GM18498 (cell line): ENCODE measurements around the gene GFY.
"Not testable (repeated sequence)": the region's sequence is repeated elsewhere in the genome, so short reads cannot be mapped to it uniquely, and the experiment has no call there.

Experiments
- ATAC-seq: cut with Tn5 transposase; IDR thresholded peaks from one replicate; pipeline ENCODE4 v1.9.1; 2021; ENCODE audit warnings: mild to moderate bottlenecking, moderate library complexity; ENCODE audit not compliant: unreplicated experiment

Gene GFY

DNA sequence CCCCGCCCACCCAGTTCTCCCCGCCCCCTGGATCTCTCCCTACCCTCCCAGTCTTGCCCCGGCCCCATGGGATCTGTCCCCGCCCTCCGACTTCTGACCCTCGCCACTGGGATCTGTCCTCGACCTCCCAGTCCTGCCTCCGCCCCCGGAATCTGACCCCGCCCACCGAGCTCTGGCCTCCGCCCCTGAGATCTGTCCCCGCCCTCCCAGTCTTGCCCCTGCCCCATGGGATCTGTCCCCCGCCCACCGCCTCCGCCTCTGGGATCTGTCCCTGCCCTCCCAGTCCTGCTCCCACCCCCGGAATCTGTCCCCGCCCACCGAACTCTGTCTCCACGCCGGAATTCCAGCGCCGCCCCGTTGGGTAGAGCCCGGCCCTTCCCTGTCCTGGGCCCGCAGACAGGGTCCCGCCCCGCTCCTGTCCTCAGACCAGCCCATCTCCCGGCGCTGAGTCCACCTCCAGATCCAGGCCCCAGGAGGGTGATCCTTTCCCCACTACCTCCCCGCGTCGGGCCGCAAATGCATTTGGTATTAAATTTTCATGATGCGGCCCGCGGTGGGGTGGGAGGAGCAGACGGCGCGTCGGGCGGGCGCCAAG is 17.7 kb downstream of the GFY start:
- ATAC-seq, result peak; percentile 22

DNA sequence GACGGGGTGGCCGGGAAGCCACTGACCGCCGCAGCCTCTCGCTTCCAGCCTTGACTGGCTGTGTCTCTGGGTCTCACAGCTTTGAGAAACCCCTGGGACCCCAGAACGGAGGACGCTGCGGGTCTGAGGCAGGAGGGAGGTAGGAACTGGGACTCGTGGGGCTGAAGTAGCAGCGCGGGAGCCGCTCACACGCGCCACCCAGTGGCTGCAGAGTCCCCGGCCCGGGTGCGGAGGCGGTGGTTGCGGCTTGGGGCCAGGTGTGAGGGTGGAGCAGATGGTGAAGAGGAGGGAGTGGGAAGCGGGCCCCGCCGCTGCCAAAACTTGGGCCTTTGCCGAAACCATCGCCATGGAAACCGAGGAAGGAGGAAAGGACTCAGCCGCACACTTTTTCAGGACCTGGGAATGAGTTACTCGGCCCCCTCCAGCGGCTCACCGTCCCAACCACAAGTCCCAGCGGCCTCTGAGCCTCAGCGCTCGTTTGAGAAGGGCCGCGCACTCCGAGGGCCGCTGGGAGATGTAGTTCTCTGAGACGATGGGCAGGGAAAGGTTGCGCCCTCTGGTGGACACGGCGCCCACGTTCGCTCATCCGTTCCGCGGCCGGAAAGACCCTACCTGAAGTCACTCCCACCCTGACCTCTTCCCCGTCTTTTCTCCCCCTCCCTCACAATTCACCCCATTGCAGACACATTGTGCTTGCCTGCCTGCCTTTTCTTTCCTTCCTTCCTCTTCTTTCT is 18.3 kb downstream of the GFY start:
- ATAC-seq, result peak; percentile 81

DNA sequence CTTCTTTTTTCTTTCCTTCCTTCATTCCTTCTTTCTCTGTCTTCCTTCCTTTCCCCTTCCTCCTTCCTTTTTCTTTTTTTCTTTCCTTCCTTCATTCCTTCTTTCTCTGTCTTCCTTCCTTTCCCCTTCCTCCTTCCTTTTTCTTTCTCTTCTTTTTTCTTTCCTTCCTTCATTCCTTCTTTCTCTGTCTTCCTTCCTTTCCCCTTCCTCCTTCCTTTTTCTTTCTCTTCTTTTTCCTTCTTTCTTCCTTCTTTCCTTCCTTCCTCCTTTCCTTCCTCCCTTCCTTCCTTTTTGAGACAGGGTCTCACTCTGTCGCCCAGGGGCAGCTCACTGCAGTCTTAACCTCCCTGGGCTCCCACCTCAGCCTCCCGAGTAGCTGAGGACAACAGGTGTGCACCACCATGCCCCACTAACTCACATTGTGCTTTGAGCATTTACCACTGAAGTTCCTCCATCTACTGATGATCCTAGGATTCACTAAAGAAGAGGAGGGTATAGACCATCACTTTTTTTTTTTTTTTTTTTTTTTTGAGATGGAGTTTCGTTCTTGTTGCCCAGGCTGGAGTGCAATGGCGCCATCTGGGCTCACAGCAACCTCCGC is 19.0 kb downstream of the GFY start:
- ATAC-seq, result not testable (repeated sequence)

DNA sequence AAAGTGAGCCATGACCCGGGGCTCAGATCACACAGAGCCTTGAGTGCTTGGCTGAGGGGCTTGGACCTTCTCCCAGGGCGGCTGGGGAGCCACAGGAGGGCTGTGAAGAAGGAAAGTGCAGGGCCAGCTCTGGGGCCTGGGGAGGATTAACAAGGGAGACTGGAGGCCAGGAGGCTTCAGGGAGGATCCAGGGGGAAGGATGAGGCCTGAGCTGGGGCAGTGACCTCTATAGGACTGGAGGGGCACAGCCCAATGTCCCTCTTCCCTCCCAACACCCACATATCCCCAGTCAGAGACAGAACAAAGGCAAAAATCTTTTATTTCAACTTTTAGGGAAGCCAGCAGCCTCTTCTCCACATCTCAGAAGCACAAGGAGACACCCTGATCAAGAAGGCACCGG is 20.8 kb downstream of the GFY start:
- no peak for ATAC-seq

DNA sequence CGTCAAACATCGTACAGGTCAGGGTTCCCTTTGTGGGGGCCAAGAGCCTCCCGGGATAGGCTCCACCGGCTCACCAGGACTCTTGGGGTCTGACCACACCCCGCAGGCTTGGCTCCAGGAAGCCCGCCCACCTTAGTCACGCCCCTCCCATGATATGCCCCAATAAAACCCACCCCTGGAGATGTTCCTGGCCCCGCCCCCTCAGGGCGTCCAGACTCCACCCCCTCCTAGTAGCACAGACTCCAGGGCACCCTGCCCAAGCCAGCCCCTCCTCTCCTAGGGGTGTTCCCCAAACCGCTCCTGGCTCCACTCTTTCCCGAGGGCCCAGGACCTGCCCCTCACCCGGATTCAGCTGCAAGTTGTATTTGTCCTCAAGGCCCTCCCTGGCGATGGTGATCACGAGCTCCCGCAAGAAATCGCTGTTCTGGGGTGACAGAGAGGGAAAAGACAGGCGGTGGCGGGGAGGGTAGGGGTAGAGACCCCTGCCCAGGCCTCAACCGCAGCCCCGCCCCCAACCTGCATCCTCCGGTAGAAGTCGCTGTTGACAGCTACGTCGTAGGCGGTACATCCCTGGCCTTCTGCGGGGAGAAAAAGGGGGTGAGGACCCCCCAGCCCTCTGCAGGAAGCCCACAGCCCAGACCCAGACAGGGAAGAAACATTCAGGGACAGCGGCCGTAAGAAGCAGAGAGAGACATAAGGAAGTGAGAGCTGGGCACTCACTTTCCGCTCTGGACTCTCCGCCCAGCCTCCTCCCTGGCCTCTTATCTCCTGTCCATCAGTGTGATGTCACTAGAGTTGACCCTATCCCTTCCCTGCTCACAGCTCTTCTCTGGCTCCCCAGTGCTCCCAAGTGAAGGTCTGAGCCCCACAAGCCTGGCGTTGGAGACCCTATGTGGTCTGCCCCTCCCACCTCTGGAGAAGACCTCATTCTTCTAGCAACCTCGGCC is 22.6 kb downstream of the GFY start:
- no peak for ATAC-seq

DNA sequence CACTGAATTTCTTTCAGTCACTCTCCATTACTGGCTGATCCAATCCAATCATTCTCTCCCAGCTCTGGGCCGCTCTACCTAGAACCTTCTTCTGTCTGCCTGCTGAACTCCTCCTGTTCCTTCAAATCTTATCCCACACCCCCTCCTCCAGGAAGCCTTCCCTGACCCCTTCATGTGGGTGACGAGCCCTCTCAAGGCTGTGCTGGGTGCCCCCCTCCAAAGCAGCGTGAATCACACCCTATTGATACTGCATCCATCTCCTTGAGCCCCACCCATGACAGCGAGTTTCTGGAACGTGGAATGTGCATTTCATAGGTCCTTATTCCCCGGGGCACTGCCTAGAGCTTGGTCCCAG is 23.2 kb downstream of the GFY start:
- ATAC-seq, result no peak

DNA sequence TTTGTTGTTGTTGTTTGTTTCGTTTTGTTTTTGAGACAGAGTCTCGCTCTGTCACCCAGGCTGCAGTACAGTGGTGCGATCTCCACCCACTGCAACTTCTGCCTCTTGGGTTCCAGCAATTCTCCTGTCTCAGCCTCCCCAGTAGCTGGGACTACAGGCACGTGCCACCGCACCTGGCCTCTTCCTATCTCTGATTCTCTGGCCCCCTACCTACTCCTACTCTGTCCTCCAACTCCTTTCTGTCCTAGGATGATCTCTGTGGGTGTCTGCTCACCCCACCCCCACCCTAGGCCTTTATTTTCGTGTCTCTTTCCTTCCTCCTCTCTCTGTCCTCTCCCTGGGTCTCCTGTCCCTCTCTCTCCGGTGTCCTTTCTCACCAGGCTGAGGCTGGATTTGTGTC is 25.2 kb downstream of the GFY start:
- ATAC-seq, result no peak

DNA sequence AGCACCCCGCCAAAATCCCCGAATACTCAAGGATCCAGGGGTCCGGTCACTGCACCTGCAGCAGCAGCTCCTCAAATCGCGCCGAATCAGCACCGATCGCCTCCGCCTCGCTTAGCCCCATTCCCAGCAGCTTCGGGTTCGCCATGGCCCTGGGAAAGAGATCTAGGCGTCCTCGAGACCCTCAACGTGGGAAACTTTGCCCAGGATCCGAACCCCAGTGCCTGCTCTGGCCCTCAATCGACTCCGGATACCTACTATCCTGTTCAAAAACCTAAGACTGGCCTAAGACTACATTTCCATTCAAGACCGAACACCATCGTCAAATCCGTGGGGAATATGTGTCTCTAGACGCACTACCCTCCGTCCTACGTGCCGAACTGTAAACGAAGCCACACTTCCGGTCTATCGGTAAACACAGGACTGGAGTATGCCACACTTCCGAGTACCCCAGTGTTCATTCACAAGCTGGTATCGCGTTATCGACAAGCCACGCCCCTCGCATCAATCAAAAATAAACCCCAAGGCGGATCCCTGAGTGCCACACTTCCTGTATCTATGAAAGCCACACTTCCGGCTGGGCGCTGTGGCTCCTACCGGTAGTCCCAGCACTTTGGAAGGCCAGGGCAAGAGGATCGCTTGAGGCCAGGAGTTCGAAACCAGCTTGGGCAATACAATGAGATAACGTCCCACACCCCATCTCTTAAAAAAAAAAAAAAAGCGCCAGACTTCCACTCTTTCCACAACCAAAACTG is 26.4 kb downstream of the GFY start, which contains the start of gene PIH1D1:
Gene PIH1D1, minus strand, starts transcription at position 385 of the 752 bp plus-strand sequence. Its CDS starts 240 bp downstream, at position 145.
- ATAC-seq, result peak; percentile 64

DNA sequence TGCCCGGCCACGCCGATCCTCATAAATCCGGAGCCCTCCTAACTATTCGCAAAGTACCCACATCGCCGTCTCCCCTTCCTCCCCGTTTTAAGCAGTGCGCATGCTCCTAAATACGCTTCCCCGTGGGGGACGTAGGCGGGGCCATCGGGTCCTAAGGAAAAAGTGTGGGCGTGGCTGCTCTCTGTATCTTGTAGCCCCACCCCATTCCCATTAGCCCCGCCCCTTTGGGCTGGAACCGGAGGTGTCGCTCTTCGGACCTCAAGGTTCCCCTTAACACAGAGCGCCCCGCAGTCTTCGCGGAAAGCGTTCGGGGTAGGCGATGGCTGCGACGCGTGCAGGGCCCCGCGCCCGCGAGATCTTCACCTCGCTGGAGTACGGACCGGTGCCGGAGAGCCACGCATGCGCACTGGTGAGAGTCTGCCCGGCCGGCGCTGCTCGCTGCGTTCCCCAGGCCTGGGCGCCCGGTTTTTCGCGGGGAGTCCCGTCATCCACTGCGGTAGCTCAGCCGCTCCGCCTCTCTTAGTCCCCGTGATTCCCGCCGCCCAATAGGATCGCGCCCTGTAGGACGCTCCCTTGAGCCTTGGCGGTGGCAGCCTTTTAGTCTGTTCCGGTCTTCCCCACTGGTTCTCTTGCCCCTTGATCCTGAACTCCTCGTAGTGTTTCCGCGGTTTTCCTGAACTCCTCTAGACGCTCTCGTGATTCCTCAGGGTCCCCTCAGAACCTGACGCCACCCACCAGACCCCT is 28.0 kb downstream of the GFY start, which contains the start of gene ALDH16A1:
Gene ALDH16A1, plus strand, starts transcription at position 213 of the 744 bp plus-strand sequence. Its CDS starts 107 bp downstream, at position 320.
- peak; percentile 81 for ATAC-seq

DNA sequence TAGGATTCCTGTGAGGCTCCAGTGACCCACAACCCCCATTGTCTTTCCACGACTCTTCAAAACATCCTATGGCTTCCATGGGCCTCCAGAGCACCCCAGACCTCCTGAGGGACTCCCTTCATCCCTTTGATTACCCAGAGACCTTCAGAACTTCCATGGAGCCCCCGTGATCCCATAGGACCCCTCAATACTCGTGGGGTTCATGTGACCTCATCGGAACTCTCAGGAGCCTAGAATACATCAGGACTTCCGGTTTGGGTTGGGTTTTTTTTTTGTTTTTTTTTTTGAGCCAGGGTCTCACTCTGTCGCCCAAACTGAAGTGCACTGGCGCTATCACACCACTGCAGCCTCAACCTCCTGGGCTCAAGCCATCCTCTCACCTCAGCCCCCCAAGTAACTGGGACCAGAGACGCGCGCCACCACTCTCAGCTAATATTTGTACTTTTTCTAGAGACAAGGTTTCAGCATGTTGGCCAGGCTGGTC is 28.6 kb downstream of the GFY start:
- ATAC-seq, result peak; percentile 0

DNA sequence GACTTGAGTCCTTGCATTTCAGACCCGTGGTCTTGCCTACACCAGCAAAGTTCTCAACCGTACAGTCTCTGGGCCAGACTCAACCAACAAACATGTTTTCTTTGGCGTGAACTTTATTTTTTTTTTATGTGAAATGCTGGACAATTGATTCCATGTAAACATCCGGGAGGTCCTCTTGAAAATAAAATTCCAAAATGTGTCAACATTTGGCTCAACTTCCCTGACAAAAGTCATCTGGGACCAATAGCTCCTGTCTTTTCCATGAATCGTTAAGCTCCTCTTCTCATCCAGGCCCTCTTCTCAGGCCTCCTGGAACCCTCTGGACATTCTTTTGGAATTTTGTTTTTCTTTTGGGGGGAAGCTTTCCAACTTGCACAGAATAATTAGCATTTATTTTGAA is 30.6 kb downstream of the GFY start:
- ATAC-seq, result no peak

DNA sequence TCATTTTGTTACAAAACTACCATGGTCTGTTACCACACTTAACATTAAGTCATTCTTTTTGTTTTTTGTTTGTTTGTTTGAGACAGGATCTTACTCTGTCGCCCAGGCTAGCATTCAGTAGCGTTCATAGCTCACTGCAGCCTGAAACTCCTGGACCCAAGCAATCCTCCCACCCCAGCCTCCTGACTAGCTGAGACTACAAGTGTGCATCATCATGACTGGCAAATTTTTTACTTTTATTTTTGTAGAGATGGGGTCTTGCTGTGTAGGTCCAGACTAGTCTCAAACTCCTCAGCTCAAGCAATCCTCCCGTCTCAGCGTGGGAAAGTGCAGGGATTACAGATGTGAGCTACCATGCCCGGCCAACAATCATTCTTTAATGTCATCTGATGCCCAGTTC is 31.1 kb downstream of the GFY start:
- no peak for ATAC-seq

DNA sequence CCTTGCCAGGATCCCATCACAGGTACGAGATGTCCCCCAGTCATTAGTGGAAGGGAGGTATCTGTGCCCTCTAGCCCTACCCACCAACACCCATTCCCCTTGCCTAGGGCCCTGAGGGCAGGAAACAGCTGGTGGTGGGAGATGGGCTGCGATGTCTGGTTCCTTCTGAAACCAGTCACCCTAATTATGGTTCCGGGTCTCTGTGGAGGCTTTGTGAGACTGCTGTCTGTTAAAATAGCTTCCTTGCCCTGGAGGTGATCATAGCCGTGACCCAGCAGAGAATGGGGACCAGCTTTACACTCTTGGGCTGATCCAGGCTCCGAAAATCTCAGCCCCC is 33.3 kb downstream of the GFY start:
- no peak for ATAC-seq

DNA sequence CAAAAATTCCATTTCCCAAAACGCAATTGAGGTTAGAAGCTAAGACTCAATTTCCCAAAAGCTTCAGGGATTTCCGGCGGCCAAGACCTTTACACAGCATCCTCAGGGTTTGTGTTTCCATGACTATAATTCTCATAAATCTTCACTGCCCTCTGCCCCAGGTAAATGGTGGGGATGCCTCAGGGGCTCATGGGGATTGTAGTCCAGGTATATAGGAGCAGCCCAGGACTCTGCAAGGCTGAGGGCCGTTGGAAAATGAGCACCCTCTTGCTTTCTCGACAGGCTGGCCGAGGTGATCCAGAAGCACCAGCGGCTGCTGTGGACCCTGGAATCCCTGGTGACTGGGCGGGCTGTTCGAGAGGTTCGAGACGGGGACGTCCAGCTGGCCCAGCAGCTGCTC is 34.2 kb downstream of the GFY start:
- ATAC-seq, result no peak

DNA sequence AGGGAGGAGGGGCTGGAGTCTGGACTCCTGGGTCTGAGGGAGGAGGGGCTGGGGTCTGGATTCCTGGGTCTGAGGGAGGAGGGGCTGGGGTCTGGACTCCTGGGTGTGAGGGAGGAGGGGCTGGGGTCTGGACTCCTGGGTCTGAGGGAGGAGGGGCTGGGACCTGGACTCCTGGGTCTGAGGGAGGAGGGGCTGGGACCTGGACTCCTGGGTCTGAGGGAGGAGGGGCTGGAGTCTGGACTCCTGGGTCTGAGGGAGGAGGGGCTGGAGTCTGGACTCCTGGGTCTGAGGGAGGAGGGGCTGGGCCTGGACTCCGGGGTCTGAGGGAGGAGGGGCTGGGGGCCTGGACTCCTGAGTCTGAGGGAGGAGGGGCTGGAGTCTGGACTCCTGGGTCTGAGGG is 35.9 kb downstream of the GFY start:
- not testable (repeated sequence) for ATAC-seq

DNA sequence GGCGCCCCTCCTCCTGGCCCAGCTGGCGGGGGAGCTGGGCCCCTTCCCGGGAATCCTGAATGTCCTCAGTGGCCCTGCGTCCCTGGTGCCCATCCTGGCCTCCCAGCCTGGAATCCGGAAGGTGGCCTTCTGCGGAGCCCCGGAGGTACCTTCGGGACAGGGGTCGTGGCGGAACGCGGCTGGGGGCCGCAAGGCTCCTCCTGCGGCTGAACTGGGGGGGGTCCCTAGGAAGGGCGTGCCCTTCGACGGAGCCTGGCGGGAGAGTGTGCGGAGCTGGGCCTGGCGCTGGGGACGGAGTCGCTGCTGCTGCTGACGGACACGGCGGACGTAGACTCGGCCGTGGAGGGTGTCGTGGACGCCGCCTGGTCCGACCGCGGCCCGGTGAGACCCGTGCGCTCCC is 36.5 kb downstream of the GFY start:
- no peak for ATAC-seq

DNA sequence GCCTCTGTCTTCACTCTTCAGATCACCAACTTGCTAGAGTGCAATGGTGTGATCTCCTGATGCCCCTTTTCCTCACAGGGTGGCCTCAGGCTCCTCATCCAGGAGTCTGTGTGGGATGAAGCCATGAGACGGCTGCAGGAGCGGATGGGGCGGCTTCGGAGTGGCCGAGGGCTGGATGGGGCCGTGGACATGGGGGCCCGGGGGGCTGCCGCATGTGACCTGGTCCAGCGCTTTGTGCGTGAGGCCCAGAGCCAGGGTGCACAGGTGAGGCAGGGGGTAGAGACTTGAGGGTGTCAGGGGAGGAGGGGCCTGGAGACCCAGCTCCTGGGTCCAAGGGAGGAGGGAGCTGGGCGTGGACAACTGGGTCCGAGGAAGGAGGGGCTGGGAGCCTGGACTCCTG is 37.3 kb downstream of the GFY start:
- ATAC-seq, result no peak

DNA sequence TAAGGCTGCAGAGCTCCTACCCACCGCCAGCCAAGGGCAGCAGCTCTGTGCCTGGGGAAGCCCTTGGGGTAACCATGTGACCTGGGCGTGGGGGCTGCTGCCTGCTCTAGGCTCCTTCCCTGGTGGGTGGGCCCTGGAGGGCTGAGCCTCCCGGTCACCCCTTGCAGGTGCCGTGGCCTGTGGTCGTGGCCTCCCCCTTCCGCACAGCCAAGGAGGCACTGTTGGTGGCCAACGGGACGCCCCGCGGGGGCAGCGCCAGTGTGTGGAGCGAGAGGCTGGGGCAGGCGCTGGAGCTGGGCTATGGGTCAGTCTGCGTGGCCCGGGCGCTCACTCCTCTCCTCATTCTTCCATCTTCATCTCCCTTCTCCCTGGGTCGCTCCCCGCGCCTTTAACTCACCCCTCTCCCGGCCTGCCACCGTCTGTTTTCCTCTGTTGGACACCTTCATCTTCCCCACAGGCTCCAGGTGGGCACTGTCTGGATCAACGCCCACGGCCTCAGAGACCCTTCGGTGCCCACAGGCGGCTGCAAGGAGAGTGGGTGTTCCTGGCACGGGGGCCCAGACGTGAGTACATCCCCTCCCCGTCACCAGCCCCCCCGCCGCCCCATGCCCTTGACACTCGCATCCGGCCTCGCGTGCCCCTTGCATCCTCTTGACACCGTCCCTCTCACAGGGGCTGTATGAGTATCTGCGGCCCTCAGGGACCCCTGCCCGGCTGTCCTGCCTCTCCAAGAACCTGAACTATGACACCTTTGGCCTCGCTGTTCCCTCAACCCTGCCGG is 39.0 kb downstream of the GFY start:
- ATAC-seq, result no peak

DNA sequence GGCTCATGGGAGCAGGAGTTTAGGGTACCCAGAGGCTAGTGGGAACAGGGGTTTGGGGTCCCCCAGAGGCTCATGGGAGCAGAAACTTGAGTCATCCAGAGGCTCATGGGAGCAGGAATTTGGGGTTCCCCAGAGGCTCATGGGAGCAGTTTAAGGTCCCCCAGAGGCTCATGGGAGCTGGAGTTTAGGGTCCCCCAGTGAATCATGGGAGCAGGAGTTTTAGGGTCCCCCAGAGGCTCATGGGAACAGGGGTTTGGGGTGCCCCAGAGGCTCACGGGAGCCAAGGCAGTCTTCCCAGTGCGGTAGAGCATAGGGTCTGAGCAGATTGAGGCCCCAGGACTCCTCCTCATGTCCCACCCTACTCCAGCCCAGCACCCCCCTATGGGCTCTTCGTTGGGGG is 40.2 kb downstream of the GFY start:
- no peak for ATAC-seq
